Ishikawa (cell line): Measurements from ENCODE around the gene CCDC149.

Experiments
- CEBPB ChIP-seq: IDR thresholded peaks from 2 replicates; pipeline ENCODE4 v1.6.1; 2012
- CREB1 ChIP-seq: IDR thresholded peaks from 2 replicates; pipeline ENCODE4 v1.6.1; 2012; ENCODE audit warnings: low read depth
- EGR1 ChIP-seq: IDR thresholded peaks from 2 replicates; pipeline ENCODE4 v1.6.1; 2012
- EP300 ChIP-seq: IDR thresholded peaks from 2 replicates; pipeline ENCODE4 v1.6.1; 2012; ENCODE audit warnings: borderline replicate concordance
- FOXM1 ChIP-seq: IDR thresholded peaks from 2 replicates; pipeline ENCODE4 v1.6.1; 2012; ENCODE audit warnings: low read depth, borderline replicate concordance
- MAX ChIP-seq: IDR thresholded peaks from 2 replicates; pipeline ENCODE4 v1.6.1; 2012
- NFIC ChIP-seq: IDR thresholded peaks from 2 replicates; pipeline ENCODE4 v1.6.1; 2012
- RAD21 ChIP-seq: IDR thresholded peaks from 2 replicates; pipeline ENCODE4 v1.6.1; 2012; ENCODE audit warnings: low read depth
- REST ChIP-seq: IDR thresholded peaks from 2 replicates; pipeline ENCODE4 v1.6.1; 2012; ENCODE audit warnings: low read depth, mild to moderate bottlenecking
- TAF1 ChIP-seq: IDR thresholded peaks from 2 replicates; pipeline ENCODE4 v1.6.1; 2012; ENCODE audit warnings: low read depth, mild to moderate bottlenecking
- TCF12 ChIP-seq: IDR thresholded peaks from 2 replicates; pipeline ENCODE4 v1.6.1; 2012; ENCODE audit warnings: low read depth
- TEAD4 ChIP-seq: IDR thresholded peaks from 2 replicates; pipeline ENCODE4 v1.6.1; 2012
- YY1 ChIP-seq: IDR thresholded peaks from 2 replicates; pipeline ENCODE4 v1.6.1; 2012; ENCODE audit warnings: low read depth
- ZBTB7A ChIP-seq: IDR thresholded peaks from 2 replicates; pipeline ENCODE4 v1.6.1; 2012; ENCODE audit warnings: low read depth
- TF ChIP-seq, protein P1 (sequence below): IDR thresholded peaks from 2 replicates; pipeline ENCODE4 v1.6.1; 2012

Gene CCDC149

DNA sequence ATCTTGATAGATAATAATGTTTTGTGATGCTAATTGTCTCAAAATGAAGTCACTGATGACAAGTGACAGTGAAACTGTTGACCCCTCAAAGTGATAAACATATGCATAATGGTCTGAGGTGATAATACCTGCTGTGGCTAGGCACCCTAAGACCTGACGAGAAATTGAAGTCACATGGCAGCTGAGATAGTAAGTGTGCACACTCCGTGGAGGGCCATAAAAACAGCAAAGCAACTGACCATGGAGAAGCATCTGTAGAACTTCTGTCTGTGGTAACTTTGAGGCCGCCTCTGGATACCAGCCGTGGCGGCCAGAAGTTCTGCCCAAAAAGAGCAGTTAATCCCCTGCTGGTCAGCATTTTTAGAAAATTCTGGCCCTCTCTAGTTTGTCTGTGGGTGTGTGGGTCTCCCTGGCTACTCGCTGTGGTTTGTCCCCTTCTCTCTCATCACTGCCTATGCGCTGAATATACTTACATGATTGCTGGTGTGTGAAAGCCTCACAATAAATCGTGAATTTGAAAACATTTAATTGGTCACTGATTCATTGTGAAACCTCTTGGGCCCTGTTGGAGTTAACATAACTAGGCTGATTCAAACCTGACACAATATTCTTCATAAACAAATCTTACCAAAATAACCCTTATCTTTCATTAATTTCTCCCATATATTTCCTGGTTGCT, 50.6 kb downstream of the CCDC149 start:
- TF ChIP-seq TCF12 (no peak), RAD21 (no peak), TEAD4 (no peak), EP300 (no peak), CEBPB (no peak), TAF1 (no peak), MAX (no peak), NFIC (no peak), FOXM1 (no peak), REST (no peak), EGR1 (no peak), ZBTB7A (no peak), YY1 (no peak), CREB1 (no peak)
- TF ChIP-seq, protein P1, sequence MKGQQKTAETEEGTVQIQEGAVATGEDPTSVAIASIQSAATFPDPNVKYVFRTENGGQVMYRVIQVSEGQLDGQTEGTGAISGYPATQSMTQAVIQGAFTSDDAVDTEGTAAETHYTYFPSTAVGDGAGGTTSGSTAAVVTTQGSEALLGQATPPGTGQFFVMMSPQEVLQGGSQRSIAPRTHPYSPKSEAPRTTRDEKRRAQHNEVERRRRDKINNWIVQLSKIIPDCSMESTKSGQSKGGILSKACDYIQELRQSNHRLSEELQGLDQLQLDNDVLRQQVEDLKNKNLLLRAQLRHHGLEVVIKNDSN, result no peak

- TF ChIP-seq TAF1 (no peak), RAD21 (no peak), TEAD4 (no peak), MAX (no peak), NFIC (no peak), EP300 (no peak), CREB1 (no peak), ZBTB7A (no peak), FOXM1 (no peak), CEBPB (no peak), EGR1 (no peak), YY1 (no peak)
- TF ChIP-seq, protein P1, result no peak
Observed at GRCh38 chr4:24858550-24858949, 54.3 kb downstream of the CCDC149 start.

- TF ChIP-seq RAD21 (no peak), FOXM1 (no peak), CEBPB (no peak), YY1 (no peak), TCF12 (no peak), TEAD4 (no peak), ZBTB7A (no peak), TAF1 (no peak), REST (no peak), EGR1 (no peak), NFIC (no peak), EP300 (no peak), MAX (no peak)
- TF ChIP-seq, protein P1, result no peak
Observed at GRCh38 chr4:24858026-24858425, 54.8 kb downstream of the CCDC149 start.

- no peak for TF ChIP-seq TCF12
Observed at GRCh38 chr4:24856586-24856985, 56.3 kb downstream of the CCDC149 start.

GRCh38 chr4:24855741-24856140, 57.1 kb downstream of the CCDC149 start:
- TF ChIP-seq TCF12 (no peak), EGR1 (no peak), MAX (no peak), CEBPB (no peak), REST (no peak), ZBTB7A (no peak), EP300 (no peak), FOXM1 (no peak), TAF1 (no peak), YY1 (no peak), CREB1 (no peak), RAD21 (no peak), NFIC (no peak), TEAD4 (no peak)
- TF ChIP-seq, protein P1, result no peak
